GM12872 (cell line): ENCODE measurements around the gene DMRT1.

ENCODE experiments used
- TF ChIP-seq, protein P1 (sequence below): IDR thresholded peaks from 3 replicates; pipeline ENCODE4 v1.5.1; 2011; ENCODE audit warnings: low read depth, mild to moderate bottlenecking, low read length, moderate library complexity; ENCODE audit not compliant: insufficient read depth

Gene DMRT1

DNA sequence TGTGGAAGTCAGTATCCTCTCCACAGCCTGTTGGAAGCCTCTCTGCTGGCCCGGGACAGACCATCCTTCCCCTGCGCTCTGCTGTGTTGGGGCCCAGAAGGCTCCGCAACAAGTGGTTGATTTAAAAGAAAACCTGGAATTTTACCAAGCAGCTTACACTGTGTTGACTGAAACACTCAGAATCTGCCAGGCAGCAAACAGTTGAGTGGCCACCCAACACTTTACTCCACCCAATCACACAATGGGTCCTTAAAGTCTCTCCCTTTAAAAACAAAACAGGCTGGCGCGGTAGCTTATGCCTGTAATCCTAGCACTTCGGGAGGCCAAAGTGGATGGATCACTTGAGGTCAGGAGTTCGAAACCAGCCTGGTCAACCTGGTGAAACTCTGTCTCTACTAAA lies 107.0 kb downstream of the DMRT1 start:
- TF ChIP-seq, protein P1, sequence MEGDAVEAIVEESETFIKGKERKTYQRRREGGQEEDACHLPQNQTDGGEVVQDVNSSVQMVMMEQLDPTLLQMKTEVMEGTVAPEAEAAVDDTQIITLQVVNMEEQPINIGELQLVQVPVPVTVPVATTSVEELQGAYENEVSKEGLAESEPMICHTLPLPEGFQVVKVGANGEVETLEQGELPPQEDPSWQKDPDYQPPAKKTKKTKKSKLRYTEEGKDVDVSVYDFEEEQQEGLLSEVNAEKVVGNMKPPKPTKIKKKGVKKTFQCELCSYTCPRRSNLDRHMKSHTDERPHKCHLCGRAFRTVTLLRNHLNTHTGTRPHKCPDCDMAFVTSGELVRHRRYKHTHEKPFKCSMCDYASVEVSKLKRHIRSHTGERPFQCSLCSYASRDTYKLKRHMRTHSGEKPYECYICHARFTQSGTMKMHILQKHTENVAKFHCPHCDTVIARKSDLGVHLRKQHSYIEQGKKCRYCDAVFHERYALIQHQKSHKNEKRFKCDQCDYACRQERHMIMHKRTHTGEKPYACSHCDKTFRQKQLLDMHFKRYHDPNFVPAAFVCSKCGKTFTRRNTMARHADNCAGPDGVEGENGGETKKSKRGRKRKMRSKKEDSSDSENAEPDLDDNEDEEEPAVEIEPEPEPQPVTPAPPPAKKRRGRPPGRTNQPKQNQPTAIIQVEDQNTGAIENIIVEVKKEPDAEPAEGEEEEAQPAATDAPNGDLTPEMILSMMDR: no peak

DNA sequence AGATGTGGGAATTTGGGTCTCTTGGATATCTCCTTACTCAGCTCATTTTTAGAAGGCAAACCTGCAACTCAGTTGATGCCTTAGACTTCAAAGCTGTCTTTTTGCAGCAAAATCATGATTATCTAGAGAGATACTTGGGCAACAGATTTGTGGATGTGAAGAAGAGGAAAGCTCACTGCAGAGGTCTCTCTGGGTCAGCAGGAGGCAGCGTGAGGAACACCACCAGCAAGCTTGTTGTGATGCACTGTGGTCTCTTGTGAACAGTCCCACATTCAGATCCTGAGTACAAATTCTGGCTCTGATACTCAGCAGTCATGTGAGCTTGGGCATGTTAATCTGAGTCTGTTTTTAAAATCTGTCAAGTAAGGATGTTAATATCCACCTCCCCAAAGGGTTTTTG lies 108.6 kb downstream of the DMRT1 start:
- TF ChIP-seq, protein P1: no peak

DNA sequence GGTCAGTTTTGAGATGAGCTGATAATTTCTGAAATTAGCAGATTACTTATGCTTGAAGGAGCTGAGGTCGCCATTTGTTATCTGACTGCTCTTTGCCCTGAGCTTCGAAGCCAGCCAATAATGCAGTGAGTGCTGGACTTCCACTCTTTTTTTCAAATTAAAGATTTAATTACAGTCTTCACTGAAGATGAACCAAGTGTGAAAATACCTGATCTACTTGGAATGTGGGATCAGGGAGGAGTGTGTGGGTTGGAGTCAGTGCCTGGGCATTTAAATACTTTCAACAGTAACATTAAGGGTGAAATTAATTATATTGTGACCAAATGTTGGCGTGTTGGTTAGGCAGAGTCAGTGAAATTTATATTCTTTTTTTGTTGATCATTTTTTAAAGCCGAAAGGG lies 111.0 kb downstream of the DMRT1 start:
- TF ChIP-seq, protein P1: no peak

DNA sequence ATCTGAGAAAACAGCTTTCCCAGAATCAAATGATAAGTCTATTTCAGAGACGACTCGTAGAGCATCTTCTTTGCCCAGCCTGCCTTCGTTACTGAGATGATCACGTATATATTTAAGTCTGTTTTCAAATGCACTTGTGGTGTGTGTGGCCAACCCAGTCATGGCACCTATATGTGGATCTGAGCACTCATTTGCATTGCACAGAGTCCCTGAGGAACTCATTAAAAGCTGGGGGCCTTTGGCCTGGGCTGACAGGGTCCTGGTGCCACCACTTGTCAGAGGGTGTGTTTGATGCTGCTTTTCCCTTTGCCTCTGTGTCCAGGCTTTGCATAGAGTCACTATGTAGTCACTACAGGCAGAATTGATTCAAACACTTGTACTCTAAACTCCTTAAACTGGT lies 117.6 kb downstream of the DMRT1 start:
- TF ChIP-seq, protein P1: no peak

DNA sequence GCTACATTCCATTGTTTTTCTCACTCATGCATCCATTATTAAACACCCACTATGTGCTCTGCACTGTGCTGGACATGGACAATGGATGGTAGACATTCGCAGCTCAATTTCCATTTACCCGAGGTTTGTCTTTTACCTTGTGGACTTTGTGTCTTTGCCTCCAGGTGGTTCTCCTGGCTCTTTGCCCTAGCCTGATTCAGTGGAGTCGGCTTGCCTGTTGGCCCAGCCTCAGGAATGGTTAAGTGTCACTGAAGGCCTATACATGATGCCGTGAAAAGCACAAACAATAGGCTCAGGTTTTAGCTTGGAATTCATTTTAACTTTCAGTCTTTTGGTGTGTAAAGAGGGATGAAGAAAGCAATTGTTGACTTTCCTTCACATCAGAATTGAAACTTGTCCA lies 118.4 kb downstream of the DMRT1 start:
- TF ChIP-seq, protein P1: no peak

DNA sequence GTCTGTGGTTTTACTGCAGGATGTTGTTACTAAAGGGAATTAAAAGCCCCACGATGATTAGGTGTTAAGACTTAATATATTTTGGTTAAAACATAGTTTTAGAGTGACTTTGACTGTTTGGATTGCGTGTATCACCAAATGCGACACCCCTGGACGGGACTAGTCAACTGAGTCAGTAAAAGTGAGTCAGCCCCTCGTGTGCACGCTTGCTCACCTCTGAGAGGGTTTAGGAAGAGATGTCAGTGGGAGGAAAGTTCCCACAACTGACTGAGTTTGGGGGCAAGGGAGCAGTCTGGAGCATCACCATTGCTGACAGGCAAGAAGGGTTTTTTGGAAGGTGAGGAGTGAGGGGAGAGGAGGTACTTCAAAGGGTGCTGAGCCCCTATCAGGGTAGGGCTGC lies 120.5 kb downstream of the DMRT1 start:
- TF ChIP-seq, protein P1: no peak

DNA sequence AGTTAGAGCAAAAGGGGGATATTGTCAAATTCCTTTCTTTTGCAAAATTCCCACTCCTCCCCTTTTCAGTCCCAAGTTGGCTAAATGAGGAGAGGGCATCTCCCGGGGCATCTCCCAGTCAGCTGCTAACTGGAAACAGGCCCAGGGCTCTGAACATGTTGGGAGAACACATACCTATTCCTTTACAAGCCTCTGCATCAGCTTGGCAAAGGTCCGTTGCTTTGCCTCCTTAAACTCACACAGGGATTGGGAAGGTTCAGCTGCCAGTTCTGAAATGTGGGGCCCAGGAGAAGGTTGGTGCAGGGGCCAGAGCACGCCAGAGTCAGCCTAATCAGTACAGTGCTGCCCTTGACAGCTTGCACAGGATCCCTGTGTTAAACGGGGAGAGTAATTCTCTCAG lies 124.0 kb downstream of the DMRT1 start:
- TF ChIP-seq, protein P1: no peak

DNA sequence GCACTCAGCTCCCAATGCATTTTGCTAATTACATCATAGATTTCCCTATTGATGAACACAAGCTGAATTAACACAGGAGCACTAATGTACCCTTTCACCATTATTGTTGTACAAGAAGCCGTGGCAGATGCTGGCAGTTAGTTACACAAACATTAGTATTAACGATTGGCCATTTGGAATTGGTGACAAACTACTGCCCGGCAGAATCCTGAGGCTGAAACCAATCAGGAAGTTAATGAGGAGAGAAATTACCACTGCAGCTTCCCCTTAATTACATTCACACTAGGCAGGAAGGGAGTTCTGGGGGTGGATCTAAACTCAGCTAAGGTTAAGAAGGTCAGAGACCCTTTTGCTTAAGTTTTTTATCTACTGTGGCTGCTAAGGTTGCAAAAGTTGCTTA lies 125.4 kb downstream of the DMRT1 start:
- TF ChIP-seq, protein P1: no peak
